Measurements from ENCODE around the gene KIAA1586.

KIAA1586 gene

DNA sequence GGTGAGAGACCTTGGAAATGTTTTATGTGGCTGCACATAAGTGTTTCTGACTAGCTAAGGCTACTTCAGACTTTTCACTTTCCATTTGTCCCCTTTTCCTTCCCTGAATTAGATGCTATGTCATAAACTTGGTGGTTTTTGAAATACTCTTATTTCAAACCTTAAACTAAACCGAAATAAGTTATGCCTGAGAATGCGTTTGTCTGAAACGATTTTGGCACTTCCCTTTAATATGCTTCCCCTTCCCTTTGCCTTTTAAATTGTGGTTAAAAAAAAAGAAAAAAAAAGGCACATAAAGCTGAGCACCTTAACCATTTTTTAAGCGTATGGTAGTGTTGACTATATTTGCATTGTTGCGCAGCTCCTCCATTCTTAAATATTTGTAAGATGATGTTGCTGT lies 57.8 kb downstream of the KIAA1586 start:
- DNase-seq (ENCODE audit: low spot score), result no peak

Data from pons (tissue), 1 donor.